HG03066 (cell line): ENCODE measurements around the gene CORO2B.

ENCODE experiments used
- ATAC-seq: cut with Tn5 transposase; IDR thresholded peaks from one replicate; pipeline ENCODE4 v1.9.1; 2021; ENCODE audit warnings: low read depth; ENCODE audit not compliant: unreplicated experiment

CORO2B gene

GRCh38 chr15:68589053-68589452 is 10.3 kb downstream of the CORO2B start:
- no peak for ATAC-seq

- ATAC-seq, result no peak
Measured at GRCh38 chr15:68589783-68590710, 11.3 kb downstream of the CORO2B start.

GRCh38 chr15:68590721-68591389 is 12.1 kb downstream of the CORO2B start:
- ATAC-seq, result no peak

GRCh38 chr15:68592054-68592453 is 13.3 kb downstream of the CORO2B start:
- no peak for ATAC-seq

GRCh38 chr15:68592544-68592943 is 13.8 kb downstream of the CORO2B start:
- ATAC-seq, result no peak

- ATAC-seq, result no peak
Measured at GRCh38 chr15:68593341-68593740, 14.5 kb downstream of the CORO2B start.

- no peak for ATAC-seq
Measured at GRCh38 chr15:68593828-68594532, 15.2 kb downstream of the CORO2B start.

- no peak for ATAC-seq
Measured at GRCh38 chr15:68594533-68595259, 15.9 kb downstream of the CORO2B start.

- no peak for ATAC-seq
Measured at GRCh38 chr15:68595260-68595564, 16.4 kb downstream of the CORO2B start.

- ATAC-seq, result no peak
Measured at GRCh38 chr15:68595761-68596160, 17.0 kb downstream of the CORO2B start.

- no peak for ATAC-seq
Measured at GRCh38 chr15:68596691-68597090, 17.9 kb downstream of the CORO2B start.

- ATAC-seq, result no peak
Measured at GRCh38 chr15:68597581-68597980, 18.8 kb downstream of the CORO2B start.

GRCh38 chr15:68598171-68599152 is 19.7 kb downstream of the CORO2B start:
- no peak for ATAC-seq

GRCh38 chr15:68599153-68599545 is 20.4 kb downstream of the CORO2B start:
- no peak for ATAC-seq

GRCh38 chr15:68599560-68600071 is 20.8 kb downstream of the CORO2B start:
- ATAC-seq, result no peak

- ATAC-seq, result no peak
Measured at GRCh38 chr15:68601206-68602197, 22.7 kb downstream of the CORO2B start.

GRCh38 chr15:68602459-68603215 is 23.8 kb downstream of the CORO2B start:
- ATAC-seq, result no peak
